Skin of body (tissue), 2 donors: ENCODE data around the gene NAV2. TPM values are rescaled to one million over a fixed set of nuclear protein-coding genes. Genes with fewer than 3 reads are reported as not detected.

ENCODE experiments used
- DNase-seq: peaks from one replicate; lab custom pipeline; 2025; lab: John Stamatoyannopoulos, UW
- total RNA-seq: library from RNA; depleted of rRNA; stranded (reverse); fragments of >200 nt; gene quantifications from one replicate; pipeline ENCODE4 v1.2.3, GENCODE V29; 2014

The NAV2 gene
- total RNA-seq, 1 donor from 2014 or later, result 13.6 TPM

DNA sequence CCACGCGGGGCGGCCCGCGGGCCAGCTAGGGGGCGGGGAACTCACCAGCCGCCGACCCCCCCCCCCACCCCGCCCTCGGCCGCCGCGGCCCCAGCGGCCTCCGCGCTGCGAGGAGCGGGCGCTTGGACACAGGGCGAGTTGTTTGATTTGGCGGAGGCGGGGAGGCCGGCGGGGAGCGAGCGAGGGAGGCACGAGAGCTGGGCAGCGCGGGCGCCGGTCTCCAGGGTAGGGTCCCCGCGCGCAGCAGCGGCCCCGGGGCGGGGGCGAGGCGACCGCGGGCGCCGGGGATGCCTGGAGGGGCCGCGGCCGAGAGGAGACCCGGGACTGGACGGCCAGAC is 64.4 kb downstream of the NAV2 start:
- DNase-seq, result no peak

DNA sequence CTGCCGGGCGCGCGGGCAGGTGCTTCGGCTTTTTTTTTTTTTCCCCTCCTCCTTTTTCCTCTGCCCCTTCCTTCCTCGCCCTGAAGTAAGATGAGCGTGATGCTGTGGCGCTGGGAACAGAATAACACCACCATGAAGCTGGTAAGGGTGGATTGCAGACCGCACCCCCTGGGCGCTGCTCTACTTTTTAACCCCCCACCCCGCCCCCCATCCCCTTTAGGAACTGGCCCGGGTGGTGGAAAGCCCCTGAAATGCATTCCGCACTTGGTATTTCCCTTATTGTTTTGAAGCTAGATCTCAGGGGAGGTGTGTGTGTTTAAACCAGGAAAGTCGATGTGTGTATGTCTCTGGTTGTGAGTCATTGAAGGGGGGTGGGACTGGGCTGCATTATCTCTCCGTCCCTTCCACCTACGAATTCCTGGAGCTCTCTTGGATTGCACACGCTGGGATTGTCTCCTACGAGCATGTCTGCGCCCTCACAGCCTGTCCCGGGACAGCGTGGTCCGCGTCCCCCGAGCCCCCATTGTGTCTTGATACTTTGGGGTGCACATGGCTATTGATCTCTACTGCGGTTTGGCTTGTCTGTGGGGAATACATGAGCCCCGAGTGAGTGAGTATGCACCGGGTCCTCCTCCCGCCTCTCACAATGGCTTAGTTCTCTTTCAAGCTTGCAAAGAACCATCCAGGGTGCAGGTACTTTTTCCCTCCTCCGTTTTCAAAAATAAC is 64.9 kb downstream of the NAV2 start:
- no peak for DNase-seq

DNA sequence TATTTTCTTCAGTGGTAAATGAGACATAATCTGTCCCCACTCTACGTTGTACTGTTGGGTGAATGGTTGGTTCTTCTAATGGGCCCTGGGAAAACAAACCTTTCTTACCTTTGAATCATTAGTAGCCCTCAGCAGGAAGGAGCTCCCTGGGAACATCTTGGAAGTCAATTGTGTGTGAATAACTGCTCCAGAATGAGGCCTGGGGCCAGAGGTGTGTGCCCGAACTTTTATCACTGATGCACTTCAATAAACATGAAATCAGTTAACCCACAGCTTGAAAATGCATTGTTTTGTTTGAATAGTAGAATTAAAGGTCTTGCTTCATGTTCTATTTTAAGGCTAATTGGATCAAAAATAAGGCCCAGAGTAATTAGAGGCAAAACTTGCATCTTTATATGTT is 67.1 kb downstream of the NAV2 start:
- DNase-seq, result no peak

DNA sequence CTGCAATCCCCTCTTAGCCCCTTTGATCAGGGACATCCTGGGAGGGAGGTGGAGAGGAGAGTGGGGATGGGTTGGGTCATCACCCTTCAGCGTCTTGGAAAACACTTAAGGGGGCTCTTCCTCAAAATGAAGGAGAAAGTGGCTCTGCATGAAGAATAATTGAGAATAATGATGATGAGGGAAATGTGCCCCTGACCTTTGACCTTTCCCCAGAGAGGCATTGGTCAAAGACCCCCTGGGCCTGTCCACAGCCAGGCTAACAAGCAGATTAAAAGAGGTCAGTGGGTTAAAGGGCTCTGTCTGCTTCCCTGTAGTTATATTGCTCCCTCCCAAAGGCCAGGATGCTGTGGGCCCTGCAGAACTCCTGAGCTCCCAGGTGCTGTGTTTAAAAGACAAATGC is 68.7 kb downstream of the NAV2 start:
- no peak for DNase-seq

DNA sequence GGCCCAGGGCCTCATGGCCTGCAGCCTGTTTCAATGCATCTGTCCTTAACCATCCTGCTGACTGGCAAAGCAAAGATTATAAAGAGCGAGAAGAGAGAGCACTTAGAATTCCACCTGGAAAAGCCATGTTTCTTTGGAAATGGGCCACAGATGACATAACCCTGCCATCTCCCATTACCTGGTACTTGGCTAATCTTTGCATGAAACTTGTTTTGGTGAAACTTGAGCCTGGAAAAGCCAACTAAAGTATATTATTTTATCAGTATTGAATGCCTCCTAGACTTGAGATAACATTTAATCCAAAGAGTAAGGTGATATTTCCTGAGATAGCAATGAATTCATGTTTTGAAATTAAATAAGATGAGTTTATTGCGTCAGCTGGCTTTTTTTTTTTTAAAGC is 72.6 kb downstream of the NAV2 start:
- no peak for DNase-seq

DNA sequence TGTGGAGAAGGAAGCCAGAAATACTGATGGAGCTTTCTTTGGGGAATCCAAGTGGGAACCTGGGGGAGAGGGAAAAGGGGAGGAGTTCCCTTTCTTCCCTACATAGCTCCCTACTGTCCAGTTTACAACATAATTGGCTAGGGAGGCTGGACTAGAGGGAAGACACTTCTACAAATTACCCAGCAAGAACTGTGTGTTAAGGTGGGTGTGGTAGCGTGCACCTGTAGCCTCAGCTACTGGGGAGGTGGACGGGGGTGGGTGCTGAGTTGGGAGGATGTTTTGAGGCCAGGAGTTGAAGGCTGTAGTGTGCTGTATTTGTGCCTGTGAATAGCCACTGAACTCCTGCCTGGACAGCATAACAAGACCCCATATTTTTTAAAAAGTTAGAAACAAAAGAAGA is 74.0 kb downstream of the NAV2 start:
- no peak for DNase-seq

DNA sequence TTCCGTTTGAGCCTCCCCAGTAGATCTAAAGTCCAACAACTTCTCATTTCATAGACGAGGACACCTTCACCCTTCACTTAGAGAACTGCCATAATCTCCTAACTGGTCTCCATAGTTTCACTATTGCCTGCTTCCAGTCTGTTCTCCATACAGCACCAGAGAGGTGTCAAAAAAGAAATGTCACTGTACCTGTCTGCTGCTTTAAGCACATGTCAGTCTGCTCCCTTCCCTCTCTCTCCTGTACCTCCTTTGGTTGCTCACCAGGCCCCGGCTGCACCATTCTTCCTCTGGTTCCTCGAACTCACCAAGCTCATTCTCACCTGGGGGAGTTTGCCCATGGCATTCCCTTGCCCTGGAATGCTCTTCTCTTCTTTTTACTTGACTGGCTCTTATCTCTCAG is 75.8 kb downstream of the NAV2 start:
- DNase-seq, result no peak

DNA sequence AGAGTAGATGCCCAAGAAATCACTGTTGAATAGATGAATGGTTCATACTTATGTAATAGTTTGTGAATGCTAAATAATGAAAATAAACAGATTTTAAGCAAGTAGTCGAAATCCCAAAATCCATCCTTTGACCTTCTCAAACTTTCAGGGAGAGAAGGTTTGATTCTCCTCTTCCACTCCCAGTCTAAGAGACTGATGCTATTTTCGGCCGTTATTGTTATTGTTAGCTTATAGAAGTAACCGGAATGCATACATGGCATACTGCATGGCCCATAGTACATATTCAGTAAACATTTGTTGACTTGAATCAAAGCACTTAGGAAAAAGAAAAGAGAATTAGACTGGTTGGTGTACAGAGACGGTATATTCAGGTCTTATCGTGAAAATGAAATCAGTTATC is 76.6 kb downstream of the NAV2 start:
- no peak for DNase-seq

DNA sequence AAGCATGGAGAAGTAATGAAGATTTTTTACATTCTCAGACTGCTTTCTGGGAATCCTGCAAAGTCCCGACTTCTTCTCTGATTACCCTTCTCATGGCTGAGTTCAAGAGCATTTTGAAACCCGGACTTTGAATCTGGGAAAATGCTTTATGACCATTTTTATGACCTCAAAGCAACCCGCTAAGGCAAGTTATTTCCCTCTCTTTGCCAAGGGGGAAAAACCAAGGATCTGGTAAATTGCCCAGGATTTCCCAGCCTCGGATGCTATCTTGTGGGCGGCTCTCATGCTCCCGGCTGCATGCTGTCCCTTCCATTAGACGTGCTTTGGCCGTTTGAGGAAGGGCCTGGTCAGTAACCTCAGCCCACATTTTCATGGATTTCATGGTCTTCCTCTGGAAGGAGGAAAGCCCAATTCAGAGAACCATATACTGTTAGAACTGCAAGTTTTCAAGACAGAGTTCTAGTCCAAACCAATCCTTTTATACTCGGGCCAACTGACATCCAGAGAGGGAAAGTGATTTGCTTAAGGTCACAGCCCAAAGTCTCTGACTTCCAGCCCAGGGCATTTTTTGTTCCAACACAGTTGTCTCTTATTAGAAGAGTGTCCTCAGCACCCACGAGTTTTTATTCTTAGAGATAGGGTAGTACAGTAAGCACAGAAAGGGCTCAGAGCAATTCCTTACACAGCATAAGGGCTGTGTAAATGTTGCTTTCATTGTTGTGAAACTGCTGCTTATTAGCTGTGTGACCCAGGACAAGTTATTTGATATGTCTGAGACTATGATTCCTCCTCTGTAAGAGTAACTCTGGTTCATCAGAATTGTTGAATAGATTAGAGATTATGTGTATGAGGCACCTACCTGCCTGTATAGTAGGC is 77.4 kb downstream of the NAV2 start:
- no peak for DNase-seq

DNA sequence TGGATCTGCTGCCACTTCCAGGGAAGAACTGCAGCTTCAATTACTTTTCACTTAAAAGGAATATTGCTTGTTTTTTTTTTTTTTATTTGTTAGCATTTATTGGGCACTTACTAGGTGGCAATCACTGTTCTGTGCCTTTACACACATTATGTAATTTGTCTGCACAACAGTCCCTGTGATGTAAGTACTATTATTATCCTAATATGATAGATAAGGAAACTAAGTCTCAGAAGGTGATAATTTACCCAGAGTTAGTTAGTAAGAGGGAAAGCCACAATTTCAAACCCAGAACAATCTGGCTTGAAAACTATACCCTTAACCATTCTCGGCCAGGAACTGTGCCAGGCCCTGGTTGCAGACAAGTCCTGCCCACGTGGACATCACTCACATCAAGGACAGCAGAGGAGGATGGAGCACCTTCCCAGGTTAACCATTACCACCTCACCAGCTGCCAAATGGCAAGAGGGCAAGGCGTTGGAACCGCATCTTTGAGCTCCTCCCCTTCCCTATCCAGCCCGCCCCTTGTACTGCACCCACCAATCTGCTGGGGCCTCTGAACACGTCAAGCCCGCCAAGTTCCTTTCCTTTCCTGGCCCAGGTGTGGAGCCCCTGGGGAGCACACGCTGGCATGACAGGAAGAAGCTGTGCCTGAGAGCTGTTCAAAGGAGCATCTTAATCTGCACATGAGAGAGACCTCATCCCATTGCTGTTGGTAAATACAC is 78.4 kb downstream of the NAV2 start:
- DNase-seq, result no peak

DNA sequence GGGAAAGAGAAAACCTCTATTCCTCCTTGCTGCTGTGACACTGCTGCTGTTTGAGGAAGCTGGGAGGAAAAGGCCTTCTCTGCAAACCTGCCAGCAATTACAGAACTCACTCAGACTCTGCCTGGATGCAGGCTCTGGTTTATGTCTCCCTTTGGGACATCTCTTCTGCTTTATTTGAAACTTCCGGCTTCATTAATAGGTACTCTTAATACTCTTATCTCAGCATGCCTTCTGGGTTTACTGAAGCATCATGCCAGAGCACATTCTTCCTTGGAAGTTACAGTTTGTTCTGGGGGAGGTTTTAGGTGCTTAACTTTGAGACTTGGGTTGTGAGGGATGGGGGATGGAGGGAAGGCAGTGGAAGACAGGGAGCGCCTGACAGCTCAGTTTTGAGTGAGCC is 79.9 kb downstream of the NAV2 start:
- no peak for DNase-seq

DNA sequence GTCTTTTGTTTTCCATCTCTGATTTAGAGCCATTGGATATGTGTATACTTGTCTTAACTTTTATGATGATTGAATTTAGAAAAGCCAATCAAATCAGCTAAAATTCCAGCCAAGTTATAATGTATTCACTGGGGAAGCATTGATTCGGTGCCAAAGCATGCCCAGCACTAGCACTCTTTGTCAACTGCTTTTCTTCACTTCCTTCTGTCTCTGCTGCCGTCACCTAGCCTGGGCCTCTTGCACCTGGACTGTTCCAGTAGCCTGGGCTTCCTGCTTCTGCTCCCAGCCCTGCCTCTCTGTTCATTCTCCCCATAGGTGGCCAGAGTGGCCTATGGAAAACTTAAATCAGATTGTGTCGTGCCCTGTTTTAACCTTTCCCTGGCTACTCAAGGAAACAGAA is 80.7 kb downstream of the NAV2 start:
- DNase-seq, result no peak

DNA sequence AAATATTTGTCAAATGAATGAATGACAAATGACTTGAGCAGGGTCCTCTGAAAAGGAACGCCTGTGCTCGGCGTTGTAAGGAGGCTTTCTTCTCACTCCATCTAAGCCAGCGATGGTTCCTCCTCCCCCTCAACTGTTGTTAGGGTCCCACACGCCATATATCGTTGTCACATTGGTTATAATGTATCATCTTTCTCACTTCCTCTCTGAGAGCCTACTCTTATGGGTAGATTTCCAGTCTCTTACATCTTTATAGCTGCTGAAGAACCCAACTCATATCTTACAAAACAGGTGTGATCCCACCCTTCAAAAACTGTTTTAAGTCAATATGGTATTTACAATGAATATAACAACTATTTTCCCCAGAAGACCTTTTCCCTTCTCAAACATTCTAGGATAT is 81.5 kb downstream of the NAV2 start:
- no peak for DNase-seq

DNA sequence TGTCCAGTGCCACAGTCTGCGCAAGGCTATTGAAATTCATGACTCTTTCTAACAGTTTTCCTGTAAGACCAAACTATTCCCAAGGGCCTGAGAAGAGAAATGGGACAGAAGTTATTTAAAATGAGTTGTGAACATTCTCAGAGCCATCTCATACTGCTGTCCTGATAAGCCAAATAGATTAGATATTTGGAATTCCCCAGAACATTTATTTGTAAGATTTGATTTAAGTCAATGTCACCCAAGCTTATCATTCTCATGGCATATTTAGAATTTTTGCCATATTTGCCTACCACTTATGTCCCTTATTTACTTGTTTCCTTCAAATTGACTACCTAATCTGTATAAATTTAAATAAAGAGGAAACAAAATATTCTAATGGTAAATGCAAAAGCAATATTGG is 82.4 kb downstream of the NAV2 start:
- no peak for DNase-seq

DNA sequence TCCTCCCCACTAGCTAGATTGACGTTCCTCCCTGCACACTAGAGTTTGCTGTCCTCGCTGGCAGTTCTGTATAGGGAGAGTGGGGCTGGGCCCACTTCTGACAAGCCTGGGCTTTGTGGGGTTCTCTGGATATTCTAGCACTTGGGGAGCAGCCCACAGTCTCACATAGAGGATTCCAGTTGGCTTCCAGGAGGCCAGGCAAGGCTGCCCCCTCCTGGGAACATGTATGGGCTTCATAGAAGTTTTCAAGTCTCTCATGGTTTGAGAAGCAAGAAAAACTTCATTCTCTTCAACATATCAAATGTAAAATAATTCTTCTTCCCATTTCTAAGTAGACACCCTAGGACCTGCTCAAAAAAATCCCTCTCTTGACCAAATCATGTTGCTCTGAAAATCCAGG is 87.5 kb downstream of the NAV2 start:
- no peak for DNase-seq

DNA sequence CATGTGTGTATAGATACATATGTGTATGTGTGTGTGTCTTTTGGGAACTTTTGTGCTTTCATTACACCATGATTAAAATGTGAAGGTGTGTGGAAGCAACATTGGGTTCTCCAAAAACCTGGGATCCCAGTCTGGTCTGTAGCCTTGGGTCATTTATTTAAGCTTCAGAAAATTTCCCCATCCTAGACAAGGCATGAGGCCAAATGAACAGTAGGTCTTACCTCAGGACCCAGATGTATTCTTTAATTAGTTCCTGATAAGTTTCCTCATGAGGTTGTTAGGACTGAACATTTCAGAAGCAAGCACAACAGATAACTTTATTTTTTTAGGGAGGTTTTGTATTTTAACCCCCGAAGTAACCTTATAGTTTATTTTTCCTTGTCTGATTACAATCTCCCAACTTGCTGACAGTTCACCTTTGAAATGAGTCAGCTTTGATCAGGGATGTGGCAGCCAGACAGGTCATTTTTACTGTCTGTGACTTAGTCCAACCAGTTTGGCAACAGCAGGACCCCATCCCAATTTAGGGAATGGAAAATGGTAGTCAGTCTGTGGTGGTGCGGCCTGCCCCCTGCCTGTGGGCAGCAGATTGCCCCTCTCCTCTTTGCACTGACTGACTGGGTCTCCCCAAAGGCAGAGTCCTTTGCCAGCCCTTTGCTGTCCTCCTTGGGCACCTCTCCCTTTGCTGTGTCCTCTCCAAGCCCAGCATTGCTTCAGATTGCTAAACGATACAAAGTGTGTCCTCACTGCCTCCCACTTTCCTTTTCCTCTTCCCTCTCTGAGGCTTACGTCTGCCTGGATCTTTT is 88.3 kb downstream of the NAV2 start:
- DNase-seq, result no peak

DNA sequence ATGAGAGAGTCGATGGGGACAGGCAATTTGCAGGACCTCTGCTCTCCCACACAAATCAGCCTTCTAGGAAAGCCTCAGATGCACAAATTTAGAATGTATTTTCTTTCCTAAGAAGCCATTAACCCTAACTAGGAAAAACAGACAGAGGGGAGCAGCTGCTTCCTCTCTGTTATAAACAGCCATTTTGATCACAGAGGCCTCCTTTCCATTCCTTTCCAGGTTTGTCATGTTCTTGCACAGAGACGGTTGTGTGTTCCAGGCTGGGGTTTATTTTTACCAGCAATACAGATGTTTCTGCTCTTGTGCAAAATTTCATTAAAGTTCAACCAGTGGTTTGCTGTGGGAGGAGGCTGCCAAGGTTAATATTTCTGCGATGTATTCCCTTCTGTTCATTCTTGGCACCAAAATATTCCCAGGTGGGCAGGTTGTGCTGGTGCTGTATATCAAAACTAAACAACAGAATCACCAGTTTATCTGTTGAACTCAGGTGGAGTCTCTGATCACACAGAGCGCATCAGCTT is 90.2 kb downstream of the NAV2 start:
- DNase-seq, result no peak

DNA sequence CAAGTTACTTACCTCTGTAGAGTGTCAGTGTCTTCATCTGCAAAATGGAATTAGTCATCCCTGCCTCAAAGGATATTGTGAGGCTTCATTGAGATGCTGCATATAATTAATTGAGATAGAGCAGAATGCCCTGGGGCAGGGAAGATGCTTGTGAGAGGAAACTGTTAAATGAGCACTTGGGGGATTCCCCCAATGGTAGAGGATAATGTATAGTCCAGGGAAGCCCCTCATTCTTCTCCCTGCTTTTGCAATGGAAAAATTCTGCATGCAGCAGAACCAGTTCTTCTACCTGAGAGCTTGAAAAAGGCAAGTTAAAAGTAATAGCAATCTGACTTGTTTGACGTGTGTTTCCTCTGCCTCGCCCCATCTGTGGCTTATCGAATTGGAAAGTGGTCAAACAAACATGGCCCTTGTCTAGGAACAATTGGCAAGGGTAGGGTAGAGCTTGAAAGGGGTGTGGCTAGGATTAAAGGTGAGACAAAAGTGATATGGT is 90.9 kb downstream of the NAV2 start:
- no peak for DNase-seq

DNA sequence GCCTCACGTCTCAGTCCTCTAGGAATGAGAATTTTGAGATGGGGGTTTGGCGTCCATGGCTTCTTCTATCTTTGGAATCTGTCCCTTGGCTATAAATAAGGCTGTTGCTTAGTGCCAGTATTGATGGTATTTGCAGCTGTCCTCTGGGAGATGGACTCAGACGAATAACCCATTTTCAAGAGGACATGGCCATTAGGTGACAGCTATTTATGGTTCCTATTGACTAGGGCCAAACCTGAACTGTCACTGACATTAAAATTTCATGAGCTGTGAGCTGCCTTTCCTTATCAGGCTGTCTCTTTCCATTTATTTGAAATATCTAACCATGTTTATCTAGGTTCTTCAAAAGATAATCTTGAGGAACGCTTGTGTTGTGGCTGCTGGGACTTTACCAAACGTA is 92.7 kb downstream of the NAV2 start:
- no peak for DNase-seq

DNA sequence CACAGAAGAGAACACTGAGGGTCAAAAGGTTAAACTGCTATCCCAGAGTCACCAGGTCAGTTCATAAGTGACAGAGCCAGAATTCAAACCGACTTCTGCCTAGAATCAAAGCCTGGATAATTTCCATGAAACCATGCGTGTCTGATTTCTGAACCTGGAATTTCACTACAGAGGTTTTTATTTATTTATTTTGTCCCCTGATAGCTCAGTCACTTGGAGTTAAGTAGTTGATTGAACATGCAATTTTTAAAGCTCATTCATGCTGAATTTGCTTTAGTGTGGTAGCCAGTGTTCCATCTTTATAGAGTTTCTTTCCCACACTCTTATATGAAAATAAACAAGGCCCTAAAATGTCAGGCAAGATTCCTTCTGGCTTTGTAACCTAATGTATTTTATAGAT is 93.2 kb downstream of the NAV2 start:
- DNase-seq, result no peak

DNA sequence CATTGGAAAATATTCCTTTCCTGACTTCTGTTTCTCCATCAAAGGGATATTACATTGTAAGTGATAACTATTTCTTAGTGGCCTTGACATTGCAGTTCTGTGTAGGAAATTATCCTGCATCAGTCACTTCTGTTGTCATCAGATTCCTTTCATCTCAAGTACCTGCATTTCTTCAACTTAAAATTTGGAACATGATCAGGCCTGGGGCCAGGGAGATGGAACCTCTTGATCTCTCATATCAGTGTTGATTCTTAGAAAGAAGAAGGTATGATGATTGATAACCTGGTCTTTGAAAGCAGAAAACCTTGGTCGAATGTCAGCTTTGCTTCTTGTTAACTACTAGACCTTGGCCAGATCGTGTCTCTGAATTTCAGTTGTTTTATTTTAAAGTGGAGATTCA is 93.6 kb downstream of the NAV2 start:
- DNase-seq, result no peak
